Trophoblast cell (in vitro differentiated cells and primary cell): ENCODE data around the gene FRG2.
"Not testable (repeated sequence)": the region's sequence is repeated elsewhere in the genome, so short reads cannot be mapped to it uniquely, and the experiment has no call there.

Experiments used
- DNase-seq, 2 donors: peaks; one replicate each; pipeline ENCODE4 v3.0.0-alpha.2; 2016
- H2AFZ ChIP-seq: 2 replicates; pipeline ENCODE4 v1.6.1; 2013; ENCODE audit warnings: low read length, moderate library complexity, mild to moderate bottlenecking; ENCODE audit not compliant: insufficient read depth, poor library complexity
- H2AK5ac ChIP-seq: 2 replicates; pipeline ENCODE4 v1.6.1; 2013; ENCODE audit warnings: mild to moderate bottlenecking, low read length
- H2BK120ac ChIP-seq: 2 replicates; pipeline ENCODE4 v1.6.1; 2013; ENCODE audit warnings: low read length, mild to moderate bottlenecking, moderate library complexity; ENCODE audit not compliant: insufficient read depth, poor library complexity
- H2BK12ac ChIP-seq: 2 replicates; pipeline ENCODE4 v1.6.1; 2013; ENCODE audit warnings: mild to moderate bottlenecking, low read length, moderate library complexity
- H2BK5ac ChIP-seq: 2 replicates; pipeline ENCODE4 v1.6.1; 2013; ENCODE audit warnings: low read length, low read depth, moderate library complexity, mild to moderate bottlenecking; ENCODE audit not compliant: poor library complexity
- H3K14ac ChIP-seq: 2 replicates; pipeline ENCODE4 v1.6.1; 2013; ENCODE audit warnings: mild to moderate bottlenecking, low read length
- H3K18ac ChIP-seq: 2 replicates; pipeline ENCODE4 v1.6.1; 2013; ENCODE audit warnings: mild to moderate bottlenecking, low read length
- H3K23ac ChIP-seq: 2 replicates; pipeline ENCODE4 v1.6.1; 2013; ENCODE audit warnings: low read length
- H3K27ac ChIP-seq: 2 replicates; pipeline ENCODE4 v1.5.1; 2013; ENCODE audit warnings: low read depth, mild to moderate bottlenecking, inconsistent platforms, low read length, moderate library complexity
- H3K27me3 ChIP-seq: 2 replicates; pipeline ENCODE4 v1.6.1; 2013; ENCODE audit warnings: inconsistent platforms, mild to moderate bottlenecking, low read length, moderate library complexity; ENCODE audit not compliant: insufficient read depth
- H3K36me3 ChIP-seq, 2 experiments: 1 replicate in 1 of 2; 2 replicates in 1 of 2; pipeline ENCODE4 v1.6.1; 2013; ENCODE audit warnings: low read length in 2 of 2, mild to moderate bottlenecking in 2 of 2, moderate library complexity in 1 of 2; ENCODE audit not compliant: insufficient read depth in 2 of 2, control insufficient read depth in 1 of 2
- H3K4ac ChIP-seq: 2 replicates; pipeline ENCODE4 v1.6.1; 2013; ENCODE audit warnings: low read depth, mild to moderate bottlenecking, low read length, moderate library complexity
- H3K4me1 ChIP-seq, 2 experiments: 1 replicate in 1 of 2; 2 replicates in 1 of 2; pipeline ENCODE4 v1.6.1; 2013; ENCODE audit warnings: low read length in 2 of 2, mild to moderate bottlenecking in 2 of 2, moderate library complexity in 1 of 2; ENCODE audit not compliant: insufficient read depth in 2 of 2, control insufficient read depth in 1 of 2
- H3K4me2 ChIP-seq: 2 replicates; pipeline ENCODE4 v1.6.1; 2013; ENCODE audit warnings: inconsistent platforms, mild to moderate bottlenecking, low read length, moderate library complexity
- H3K4me3 ChIP-seq: 2 replicates; pipeline ENCODE4 v1.5.1; 2013; ENCODE audit warnings: mild to moderate bottlenecking, low read depth, low read length, inconsistent platforms
- H3K79me1 ChIP-seq: one replicate; pipeline ENCODE4 v1.6.1; 2013; ENCODE audit warnings: low read length
- H3K79me2 ChIP-seq: 2 replicates; pipeline ENCODE4 v1.6.1; 2013; ENCODE audit warnings: low read length, mild to moderate bottlenecking; ENCODE audit not compliant: control insufficient read depth, insufficient read depth, poor library complexity
- H3K9ac ChIP-seq: 2 replicates; pipeline ENCODE4 v1.6.1; 2013; ENCODE audit warnings: mild to moderate bottlenecking, low read length
- H3K9me3 ChIP-seq: 2 replicates; pipeline ENCODE4 v1.6.1; 2013; ENCODE audit warnings: low read depth, mild to moderate bottlenecking, control low read depth, inconsistent platforms, low read length; ENCODE audit not compliant: insufficient read depth
- H4K12ac ChIP-seq: 2 replicates; pipeline ENCODE4 v1.6.1; 2013; ENCODE audit warnings: low read depth, mild to moderate bottlenecking, low read length, moderate library complexity
- H4K8ac ChIP-seq: 2 replicates; pipeline ENCODE4 v1.6.1; 2013; ENCODE audit warnings: low read depth, mild to moderate bottlenecking, low read length, moderate library complexity
- H4K91ac ChIP-seq: one replicate; pipeline ENCODE4 v1.6.1; 2013; ENCODE audit warnings: low read depth, mild to moderate bottlenecking, low read length, moderate library complexity
- WGBS: extraction: QIAGEN DNeasy Blood & Tissue Kit; methylation state at CpG from one replicate; pipeline ENCODE4 v1.1.7; 2013; ENCODE audit warnings: missing lambda C conversion rate; ENCODE audit not compliant: insufficient read length, insufficient coverage; ENCODE audit errors: extremely low coverage; 5-methylcytosine and 5-hydroxymethylcytosine counted together

Gene FRG2

GRCh38 chr4:189984661-189985060 is 42.4 kb downstream of the FRG2 start:
- not testable (repeated sequence) for H2BK5ac ChIP-seq, H3K4ac ChIP-seq, H3K9ac ChIP-seq, H2BK12ac ChIP-seq, H3K4me1 ChIP-seq, H3K79me1 ChIP-seq, H3K4me2 ChIP-seq, H2BK120ac ChIP-seq, H3K9me3 ChIP-seq, H4K8ac ChIP-seq, H4K91ac ChIP-seq, DNase-seq, H4K12ac ChIP-seq, H3K36me3 ChIP-seq, H3K4me3 ChIP-seq, H3K27ac ChIP-seq, H3K14ac ChIP-seq, H3K23ac ChIP-seq, H3K27me3 ChIP-seq, H3K79me2 ChIP-seq, H3K18ac ChIP-seq, H2AFZ ChIP-seq, H2AK5ac ChIP-seq
- no CpG with 5 or more reads among the region's 31 CpGs for WGBS

- H3K4me2 ChIP-seq, H3K4me1 ChIP-seq, DNase-seq, H3K27ac ChIP-seq, H2BK120ac ChIP-seq, H4K8ac ChIP-seq, H3K4me3 ChIP-seq, H2AK5ac ChIP-seq, H3K79me2 ChIP-seq, H3K9ac ChIP-seq, H4K12ac ChIP-seq, H2BK12ac ChIP-seq, H2BK5ac ChIP-seq, H4K91ac ChIP-seq, H3K18ac ChIP-seq, H3K36me3 ChIP-seq, H3K14ac ChIP-seq, H3K79me1 ChIP-seq, H3K27me3 ChIP-seq, H2AFZ ChIP-seq, H3K4ac ChIP-seq, H3K23ac ChIP-seq: not testable (repeated sequence)
- peaks cover 10% of the 10 kb centered on the region for H3K9me3 ChIP-seq
- no CpG with 5 or more reads among the region's 41 CpGs for WGBS
These were observed 43.0 kb downstream of the FRG2 start for GRCh38 chr4:189983916-189984526.

- H3K27ac ChIP-seq: no peak overlapping the region
- H3K79me1 ChIP-seq: no peaks in the 10 kb centered on the region
- no peaks in the 10 kb centered on the region for H3K27me3 ChIP-seq
- no peak overlapping the region for H2BK12ac ChIP-seq
- no peak overlapping the region for H3K4me2 ChIP-seq
- no peak overlapping the region for H4K8ac ChIP-seq
- H2BK5ac ChIP-seq: no peak overlapping the region
- H3K9me3 ChIP-seq: peaks cover 10% of the 10 kb centered on the region
- no peak overlapping the region for H4K12ac ChIP-seq
- WGBS: no CpG with 5 or more reads among the region's 8 CpGs
- no peak overlapping the region for H4K91ac ChIP-seq
- no peak overlapping the region for H3K4ac ChIP-seq
- H2AFZ ChIP-seq: no peak overlapping the region
- no peaks in the 10 kb centered on the region for H3K79me2 ChIP-seq
- H3K4me3 ChIP-seq: no peak overlapping the region
- H3K36me3 ChIP-seq: no peaks in the 10 kb centered on the region
- DNase-seq: no peak
- no peak overlapping the region for H2BK120ac ChIP-seq
- no peak overlapping the region for H3K14ac ChIP-seq
- no peak overlapping the region for H2AK5ac ChIP-seq
- H3K9ac ChIP-seq: no peak overlapping the region
- no peak overlapping the region for H3K18ac ChIP-seq
- H3K4me1 ChIP-seq: no peaks in the 10 kb centered on the region
- H3K23ac ChIP-seq: no peak overlapping the region
These were observed 45.1 kb downstream of the FRG2 start for GRCh38 chr4:189981970-189982369.

GRCh38 chr4:189980292-189980691 is 46.8 kb downstream of the FRG2 start:
- H3K79me1 ChIP-seq, H2AFZ ChIP-seq, H3K4ac ChIP-seq, H3K14ac ChIP-seq, H4K8ac ChIP-seq, H3K18ac ChIP-seq, H2BK120ac ChIP-seq, H3K36me3 ChIP-seq, H3K4me1 ChIP-seq, H2AK5ac ChIP-seq, DNase-seq, H4K91ac ChIP-seq, H3K27ac ChIP-seq, H3K23ac ChIP-seq, H4K12ac ChIP-seq, H3K27me3 ChIP-seq, H3K9ac ChIP-seq, H2BK5ac ChIP-seq, H3K4me3 ChIP-seq, H3K79me2 ChIP-seq, H3K4me2 ChIP-seq, H2BK12ac ChIP-seq: not testable (repeated sequence)
- peaks cover 10% of the 10 kb centered on the region for H3K9me3 ChIP-seq
- WGBS: no CpG with 5 or more reads among the region's 2 CpGs
